Measurements from ENCODE around the gene EDN1. TPM values are rescaled to one million over a fixed set of nuclear protein-coding genes. Genes with fewer than 3 reads are reported as not detected.
A peak's percentile ranks its signal among the peaks of the same experiment; 100 is the strongest.

EDN1 gene
- total RNA-seq, 1 experiment from 2014 or later, result 15.1 TPM

GRCh38 chr6:12328701-12329100, 38.5 kb downstream of the EDN1 start:
- TF ChIP-seq TCF7L2 (IDR thresholded peaks at IDR 0.05; ENCODE audit: low read depth, low read length) (no peak), POLR2AphosphoS5 (IDR thresholded peaks at IDR 0.05; ENCODE audit: low read depth, low read length) (no peak), REST (IDR thresholded peaks at IDR 0.05; ENCODE audit: insufficient read depth in 1 of 2, low read depth in 2 of 2, low read length in 1 of 2) (no peak), SIN3A (IDR thresholded peaks at IDR 0.05; ENCODE audit: borderline replicate concordance, insufficient read depth, low read depth, low read length) (no peak), CTCF (IDR thresholded peaks at IDR 0.05) (no peak)
- DNase-seq (ENCODE audit: low read depth, low spot score) (no peak), ATAC-seq (no peak)
- no peaks in the 10 kb centered on the region for H3K9me3 ChIP-seq (ENCODE audit: control insufficient read depth, insufficient read depth, low read depth, low read length)
- CTCF ChIA-PET, result no interaction called here
- no peaks in the 10 kb centered on the region for H3K27me3 ChIP-seq (ENCODE audit: control insufficient read depth, insufficient read depth, low read length)
- in situ Hi-C loops (cut with HindIII; ENCODE audit: low pct_unique_long_range_greater_than_20kb, low sequenced_read_pairs), result loop anchor here (10.0 kb wide), 1 partner anchor 156 kb away; no protein-coding TSS in a partner anchor
- peak overlapping the region; percentile 58 for H3K27ac ChIP-seq (ENCODE audit: low read length)
- BruUV-seq (replicated peaks), result no TSS peak
- no peak overlapping the region for H3K4me3 ChIP-seq (ENCODE audit: low read depth in 2 of 2, low read length in 2 of 2)
- no peaks in the 10 kb centered on the region for H3K36me3 ChIP-seq (ENCODE audit: control insufficient read depth, insufficient read depth, low read length)
- intact Hi-C loops (cut with micrococcal nuclease; ENCODE audit: unreplicated experiment), result no loop called here
- H3K4me1 ChIP-seq (ENCODE audit: control insufficient read depth, insufficient read depth, low read length), result peaks cover 31% of the 10 kb centered on the region
- POLR2A ChIA-PET, result no interaction called here

- ATAC-seq (no peak), DNase-seq (ENCODE audit: low read depth, low spot score) (no peak)
- in situ Hi-C loops (cut with HindIII; ENCODE audit: low pct_unique_long_range_greater_than_20kb, low sequenced_read_pairs) (no loop called here), intact Hi-C loops (cut with micrococcal nuclease; ENCODE audit: unreplicated experiment) (no loop called here)
- Histone ChIP-seq H3K4me3 (ENCODE audit: low read depth in 2 of 2, low read length in 2 of 2) (no peak overlapping the region), H3K4me1 (ENCODE audit: control insufficient read depth, insufficient read depth, low read length) (peaks cover 40% of the 10 kb centered on the region), H3K27ac (ENCODE audit: low read length) (peak overlapping the region; percentile 76), H3K9me3 (ENCODE audit: control insufficient read depth, insufficient read depth, low read depth, low read length) (no peaks in the 10 kb centered on the region), H3K36me3 (ENCODE audit: control insufficient read depth, insufficient read depth, low read length) (no peaks in the 10 kb centered on the region), H3K27me3 (ENCODE audit: control insufficient read depth, insufficient read depth, low read length) (no peaks in the 10 kb centered on the region)
- CTCF ChIA-PET, result no interaction called here
- TF ChIP-seq TCF7L2 (IDR thresholded peaks at IDR 0.05; ENCODE audit: low read depth, low read length), result peak; percentile 44; the same call in 1 of the 2 replicates
- TF ChIP-seq REST (IDR thresholded peaks at IDR 0.05; ENCODE audit: insufficient read depth in 1 of 2, low read depth in 2 of 2, low read length in 1 of 2), result no peak
- BruUV-seq (replicated peaks), result no TSS peak
- POLR2A ChIA-PET, result interaction anchor here (0.6 kb wide), 1 partner anchor 36 kb away, joined by 3 read pairs; no protein-coding TSS in a partner anchor
Measured at GRCh38 chr6:12331474-12331873, 41.3 kb downstream of the EDN1 start.

Measured in Panc1 (cell line).